HG02973 (cell line): ENCODE results near the gene ONECUT3.

ENCODE experiments used
- ATAC-seq: cut with Tn5 transposase; IDR thresholded peaks from one replicate; pipeline ENCODE4 v1.9.1; 2021; ENCODE audit warnings: moderate library complexity; ENCODE audit not compliant: unreplicated experiment

ONECUT3 gene

DNA sequence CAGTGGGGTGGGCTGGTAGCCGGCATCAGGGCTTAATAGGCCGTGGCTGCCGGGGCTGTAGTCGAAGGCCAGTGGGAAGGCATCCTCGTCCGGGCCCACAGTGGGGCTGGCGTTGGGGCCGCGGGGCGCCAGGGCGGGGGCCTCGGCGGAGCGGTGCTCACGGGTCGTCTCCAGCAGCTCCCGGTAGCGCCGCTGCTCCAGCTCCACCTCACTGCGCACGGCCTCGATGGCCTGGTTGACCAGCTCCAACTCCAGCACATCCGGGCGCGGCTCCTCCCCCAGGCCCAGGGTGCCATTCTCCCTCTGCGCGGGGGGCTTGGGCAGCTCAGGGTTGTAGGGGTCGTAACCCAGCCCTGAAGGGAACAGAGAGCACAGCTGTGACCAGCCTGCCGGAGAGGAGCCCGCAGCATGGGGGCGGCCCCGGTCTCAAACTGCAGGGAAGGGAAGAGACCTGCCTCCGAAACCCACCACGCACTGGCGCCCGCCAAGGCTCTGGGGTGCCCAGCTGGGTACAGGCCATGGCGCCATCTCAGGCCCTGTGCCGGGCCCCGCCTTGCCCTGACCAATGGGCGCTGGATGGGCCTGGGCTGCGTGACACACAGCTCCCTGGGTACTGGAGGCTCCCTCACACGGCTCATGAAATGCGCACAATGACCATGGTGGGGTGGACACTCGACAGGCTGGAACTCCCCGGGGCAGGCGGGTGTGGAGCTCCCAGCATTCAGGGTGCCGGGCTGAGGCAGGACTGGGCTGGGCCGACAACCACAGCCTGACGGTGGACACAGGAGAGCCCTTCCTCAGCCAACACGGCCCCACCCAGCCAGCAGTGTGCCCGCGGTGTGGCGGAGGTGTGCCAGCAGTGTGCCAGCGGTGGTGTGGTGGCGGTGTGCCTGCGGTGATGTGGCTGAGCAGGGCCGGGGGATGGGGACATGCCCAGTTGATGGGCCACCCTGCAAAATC is 75.3 kb downstream of the ONECUT3 start:
- ATAC-seq, result no peak

DNA sequence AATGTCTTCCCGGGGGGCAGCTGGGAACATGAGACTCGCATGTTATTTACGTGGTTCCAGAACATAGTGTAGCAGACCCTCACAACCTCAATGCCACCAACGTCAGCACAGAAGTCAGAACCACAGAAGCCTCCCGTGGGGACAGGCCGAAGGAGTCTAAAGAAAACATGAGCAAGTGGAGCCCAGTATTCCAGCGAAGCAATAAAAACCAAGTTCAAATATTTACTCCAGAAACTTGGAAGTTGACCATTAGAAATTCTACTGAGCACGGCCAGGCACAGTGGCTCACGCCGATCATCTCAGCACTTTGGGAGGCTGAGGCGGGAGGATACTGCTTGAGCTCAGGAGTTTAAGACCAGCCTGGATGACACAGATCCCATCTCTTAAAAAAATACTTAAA is 76.7 kb downstream of the ONECUT3 start:
- ATAC-seq, result no peak

DNA sequence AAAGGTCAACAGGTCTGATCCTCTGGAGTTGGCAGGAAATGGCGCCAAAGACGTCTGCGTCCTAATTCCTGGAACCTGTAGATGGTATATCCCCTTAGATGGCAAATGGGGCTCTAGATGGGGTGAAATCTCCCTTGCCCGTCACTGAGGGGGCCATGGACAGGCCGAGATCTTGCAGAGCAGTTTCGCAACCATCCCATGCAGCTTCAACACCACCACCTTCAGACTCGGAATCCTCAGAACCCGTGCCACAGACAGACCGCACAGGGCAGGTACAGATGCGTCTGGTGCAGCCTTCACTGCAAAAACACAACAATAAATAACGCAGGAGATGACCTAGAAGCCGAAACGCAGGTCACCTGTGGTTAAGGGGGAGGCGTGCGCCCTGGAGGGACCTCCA is 77.3 kb downstream of the ONECUT3 start:
- ATAC-seq, result no peak
